Right forelimb (tissue), 1 donor: ENCODE measurements around the gene SEC14L5.
"Not testable (repeated sequence)": the region's sequence is repeated elsewhere in the genome, so short reads cannot be mapped to it uniquely, and the experiment has no call there.

ENCODE experiments used
- DNase-seq: peaks from one replicate; pipeline ENCODE4 v3.0.0-alpha.2; 2018

Gene SEC14L5

DNA sequence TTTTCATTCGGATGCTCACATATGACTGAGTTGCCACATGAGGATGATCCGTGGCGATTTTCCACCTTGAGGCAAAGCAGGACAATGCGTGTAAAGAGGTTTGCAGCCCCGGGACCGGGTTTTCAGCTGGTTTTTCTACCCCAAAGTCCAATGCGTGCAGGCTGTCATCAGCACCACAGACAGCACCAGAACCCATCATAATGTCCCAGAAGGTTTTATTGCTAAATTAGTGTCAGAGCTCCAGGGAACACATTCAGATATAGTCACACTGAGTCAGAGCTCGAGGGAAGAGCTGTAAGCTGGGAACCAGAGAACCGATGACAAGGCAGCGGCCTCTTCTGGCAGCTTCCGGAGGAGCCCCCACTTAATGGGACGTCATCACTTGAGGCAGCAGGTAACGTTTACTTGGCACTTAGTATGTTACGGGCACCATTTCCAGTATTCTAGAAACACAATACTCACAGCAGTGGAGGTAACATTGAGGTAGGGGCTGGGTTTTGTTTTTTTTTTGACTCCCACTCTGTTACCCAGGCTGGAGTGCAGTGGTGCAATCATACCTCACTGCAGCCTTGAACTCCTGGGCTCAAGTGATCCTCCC is 84.5 kb downstream of the SEC14L5 start:
- no peak for DNase-seq

DNA sequence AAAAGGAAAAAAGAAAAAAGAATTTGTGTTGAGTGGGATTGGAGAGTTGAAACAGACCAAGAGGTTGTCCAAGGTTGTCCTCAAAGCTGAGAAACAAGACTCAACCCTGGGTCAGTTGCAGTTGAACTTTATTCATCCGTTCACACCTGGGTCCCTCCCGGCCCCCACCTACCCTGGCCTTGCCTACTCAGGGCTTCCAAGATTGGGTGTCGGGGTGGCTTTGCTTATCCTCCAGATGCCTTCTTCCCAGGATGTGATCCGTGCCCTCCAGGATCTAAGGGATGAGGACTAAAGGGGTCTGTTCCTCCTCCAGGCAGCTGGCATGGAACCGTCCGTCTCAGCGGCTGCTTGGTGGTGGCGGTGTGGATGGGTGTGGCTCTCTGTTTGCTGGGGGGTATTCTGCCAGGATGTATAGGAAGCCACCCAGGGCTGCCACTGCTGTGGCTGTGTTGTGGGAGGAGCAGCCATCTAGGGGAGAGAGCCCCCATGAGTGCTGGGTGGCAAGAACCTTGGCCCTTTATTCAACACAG is 85.9 kb downstream of the SEC14L5 start:
- DNase-seq: no peak

DNA sequence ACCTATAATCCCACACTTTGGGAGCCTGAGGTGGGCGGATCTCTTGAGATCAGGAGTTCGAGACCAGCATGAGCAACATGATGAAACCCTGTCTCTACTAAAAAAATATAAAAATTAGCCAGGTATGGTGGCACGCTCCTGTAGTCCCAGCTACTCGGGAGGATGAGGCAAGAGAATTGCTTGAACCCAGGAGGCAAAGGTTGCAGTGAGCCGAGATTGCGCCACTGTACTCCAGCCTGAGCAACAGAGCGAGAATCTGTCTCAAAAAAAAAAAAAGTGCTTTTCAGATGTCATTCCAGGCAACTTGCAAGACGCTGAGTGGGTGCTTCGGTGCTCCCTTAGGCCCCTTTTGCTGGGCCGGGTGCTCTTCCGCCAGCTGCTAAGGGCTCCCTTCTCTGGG is 86.5 kb downstream of the SEC14L5 start:
- not testable (repeated sequence) for DNase-seq

DNA sequence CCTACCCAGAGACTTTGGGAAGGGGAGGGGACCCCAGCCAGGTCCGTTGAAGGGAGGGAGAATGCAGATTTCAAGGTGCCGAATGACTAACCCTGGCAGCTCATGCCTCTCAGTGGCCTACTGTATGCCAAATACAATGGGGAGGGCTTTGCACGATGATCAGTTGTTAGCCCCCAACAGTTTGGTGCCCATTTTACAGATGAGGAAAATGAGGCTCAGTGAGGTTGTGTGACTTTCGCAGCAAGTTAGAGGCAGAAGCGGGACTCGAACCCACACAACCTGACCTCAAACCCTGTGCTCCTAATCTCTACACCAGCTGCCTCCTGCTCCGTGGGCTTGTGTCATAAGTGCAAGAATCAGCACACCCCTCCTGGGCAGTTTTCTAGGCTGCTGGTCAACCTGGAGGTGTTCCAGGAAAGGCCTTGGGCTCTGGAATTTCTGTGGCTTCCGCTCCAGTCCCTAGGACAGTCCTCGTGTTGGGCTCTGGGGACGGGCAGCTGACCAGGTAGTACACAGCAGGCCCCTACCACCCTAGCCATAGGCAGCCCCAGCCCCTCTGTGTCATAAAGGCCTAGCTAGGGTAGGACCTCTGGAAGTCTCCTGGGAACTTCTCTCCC is 87.5 kb downstream of the SEC14L5 start:
- no peak for DNase-seq

DNA sequence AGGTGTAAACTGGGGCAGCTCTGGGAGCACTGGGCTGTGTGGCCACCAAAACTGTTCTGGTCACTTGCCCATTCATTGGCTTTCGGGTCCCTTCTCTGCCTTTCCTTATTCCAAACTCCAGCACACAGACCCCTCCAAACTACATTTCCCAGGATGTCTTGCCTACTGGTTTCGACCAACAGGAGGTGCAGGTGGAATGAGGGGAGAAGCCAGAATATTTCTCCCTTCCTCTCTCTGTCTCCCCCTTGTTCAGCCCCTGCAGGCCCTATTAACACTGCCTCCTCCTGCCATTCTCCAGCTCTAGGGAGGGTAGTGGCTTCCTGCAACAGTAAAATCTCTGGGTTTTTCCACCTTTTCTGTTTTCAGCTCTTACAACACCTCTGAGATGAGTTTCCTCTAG is 88.8 kb downstream of the SEC14L5 start:
- no peak for DNase-seq

DNA sequence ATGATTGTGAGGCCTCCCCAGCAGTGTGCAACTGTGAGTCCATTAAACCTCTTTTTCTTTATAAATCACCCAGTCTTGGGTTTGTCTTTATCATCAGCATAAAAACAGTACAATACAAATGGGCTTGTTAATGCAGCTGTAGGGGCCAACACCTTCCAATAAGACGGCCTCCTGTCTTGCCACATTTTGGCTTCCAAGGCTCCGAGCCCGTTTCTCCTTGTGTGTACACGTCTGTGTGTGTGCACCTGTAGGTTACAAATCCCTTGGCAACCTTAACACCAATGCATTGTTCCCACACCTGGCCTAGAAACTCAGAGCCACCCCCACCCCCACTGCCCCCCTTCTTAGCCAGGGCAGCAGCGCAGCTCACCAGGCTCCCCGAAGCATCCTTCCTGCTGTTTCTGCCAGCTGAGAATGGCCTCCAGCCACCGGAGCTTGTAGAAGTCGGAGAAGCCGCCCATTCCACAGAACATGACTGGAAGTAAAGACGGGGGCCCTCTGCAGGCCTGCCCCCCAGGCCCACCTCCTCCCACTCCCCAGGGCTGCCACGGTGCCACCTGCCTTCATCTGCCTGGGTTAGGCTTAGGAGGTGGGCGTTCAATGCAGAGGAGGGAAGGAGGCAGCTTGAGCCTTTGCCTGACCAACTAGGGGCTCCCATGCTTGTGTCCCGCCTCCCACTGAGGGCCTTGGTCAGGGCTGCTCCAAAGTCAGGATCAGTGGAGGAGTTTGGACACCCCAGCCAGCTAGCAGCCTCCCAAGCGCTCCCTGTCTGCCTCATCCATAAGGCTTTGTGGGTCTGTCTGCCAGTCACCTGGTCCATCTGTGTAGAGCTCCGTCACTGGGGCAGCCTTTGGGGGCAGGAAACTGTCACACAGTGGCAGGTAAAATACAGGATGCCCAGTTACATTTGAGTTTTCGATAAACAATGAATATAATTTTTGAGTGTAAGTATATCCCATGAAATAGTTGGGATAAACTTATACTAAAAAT is 97.0 kb downstream of the SEC14L5 start:
- no peak for DNase-seq

DNA sequence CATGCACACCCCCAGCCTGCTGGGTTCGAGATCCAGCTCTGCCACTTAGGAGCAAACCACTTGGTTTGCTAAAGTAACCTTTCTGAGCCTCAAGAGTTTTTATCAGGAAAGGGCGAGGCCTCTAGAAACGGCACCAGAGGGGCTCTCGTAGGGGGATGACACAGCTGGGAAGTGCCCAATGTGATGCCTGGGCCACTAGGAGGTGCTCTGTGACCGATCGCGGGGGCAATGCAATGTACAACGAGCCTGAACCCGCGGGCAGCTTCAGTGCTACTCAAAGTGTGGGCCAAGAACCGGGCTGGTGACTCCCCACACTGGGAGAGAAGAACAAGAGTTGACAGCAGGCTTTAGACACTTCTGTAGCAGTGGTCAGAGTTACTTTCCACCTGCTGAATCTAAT is 98.2 kb downstream of the SEC14L5 start:
- no peak for DNase-seq

DNA sequence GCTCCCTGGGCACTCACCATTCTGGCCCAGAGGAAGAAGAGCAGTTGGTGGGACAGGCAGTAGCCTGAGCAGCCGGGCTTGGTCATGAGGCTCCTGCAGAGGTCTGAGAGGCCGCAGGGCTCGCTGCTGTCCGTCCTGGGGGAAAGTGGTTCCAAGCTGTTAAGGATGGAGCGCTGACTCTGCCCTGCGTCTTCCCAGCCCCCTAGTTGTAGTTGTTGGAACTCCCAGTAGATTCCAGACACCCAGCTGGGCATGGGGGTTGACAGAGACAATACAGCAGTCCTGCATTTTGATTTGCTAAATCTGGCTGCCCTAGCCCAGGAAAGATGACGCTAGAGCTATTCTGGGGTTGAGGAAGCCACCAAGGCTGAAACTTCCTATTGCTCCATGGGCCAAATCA is 100.3 kb downstream of the SEC14L5 start:
- no peak for DNase-seq

DNA sequence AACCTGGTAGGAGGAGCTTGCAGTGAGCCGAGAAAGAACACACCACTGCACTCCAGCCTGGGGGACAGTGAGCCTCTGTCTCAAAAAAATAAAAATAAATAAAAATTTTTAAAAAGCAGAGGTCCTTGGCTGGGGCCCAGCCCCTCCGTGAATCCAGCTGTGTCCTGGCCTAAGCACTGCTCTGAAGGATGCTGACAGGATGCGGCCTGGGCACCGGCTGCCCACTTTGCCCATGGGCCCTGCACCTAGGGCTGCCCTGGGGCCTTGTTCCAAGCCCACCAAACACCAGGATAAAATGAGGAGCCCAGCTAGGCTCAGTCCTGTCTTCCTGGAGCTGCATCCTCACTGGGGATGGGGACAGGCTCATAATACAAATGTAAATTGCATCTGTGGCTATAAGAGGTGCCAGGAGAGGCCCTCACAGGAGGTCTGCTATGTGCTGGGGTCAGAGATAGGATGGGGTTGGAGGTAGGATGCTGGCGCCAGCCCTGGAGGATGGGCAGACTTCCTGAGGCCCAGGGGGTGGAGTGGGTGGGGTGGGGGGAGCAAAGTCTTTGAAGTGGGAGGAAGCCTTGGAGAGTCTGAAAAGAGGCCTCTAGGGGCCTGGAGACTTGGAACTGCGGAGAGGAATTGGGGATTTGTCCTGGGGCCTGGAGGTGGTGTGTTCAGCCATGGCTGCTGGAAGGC is 101.4 kb downstream of the SEC14L5 start:
- no peak for DNase-seq

DNA sequence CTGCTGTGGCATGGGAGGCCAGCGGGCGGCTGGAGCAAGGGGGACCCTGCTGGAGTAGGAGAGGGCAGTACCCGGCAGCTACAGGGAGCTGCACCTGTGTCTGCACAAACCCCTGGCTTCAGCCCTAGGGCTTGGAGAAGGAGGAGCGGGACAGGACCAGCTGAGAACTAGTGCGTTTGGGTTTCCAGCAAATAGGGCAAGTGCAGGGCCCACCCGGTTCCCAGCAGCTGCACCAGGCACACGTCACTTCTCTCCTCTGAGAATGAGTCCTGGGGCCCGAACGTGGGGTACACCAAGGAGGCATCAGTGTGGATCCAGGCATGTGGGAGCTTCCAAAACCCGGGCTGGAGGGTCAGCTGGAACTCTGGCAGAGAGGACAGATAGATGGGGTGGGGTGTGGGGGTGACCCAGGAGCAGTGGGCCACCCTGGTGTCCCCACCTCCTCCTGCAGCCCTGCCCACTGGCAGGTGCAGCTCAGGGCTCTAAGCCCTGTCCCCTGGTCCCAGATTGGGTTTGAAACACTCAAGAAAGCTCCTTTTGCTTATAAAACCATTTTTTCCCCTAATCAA is 102.0 kb downstream of the SEC14L5 start:
- no peak for DNase-seq

DNA sequence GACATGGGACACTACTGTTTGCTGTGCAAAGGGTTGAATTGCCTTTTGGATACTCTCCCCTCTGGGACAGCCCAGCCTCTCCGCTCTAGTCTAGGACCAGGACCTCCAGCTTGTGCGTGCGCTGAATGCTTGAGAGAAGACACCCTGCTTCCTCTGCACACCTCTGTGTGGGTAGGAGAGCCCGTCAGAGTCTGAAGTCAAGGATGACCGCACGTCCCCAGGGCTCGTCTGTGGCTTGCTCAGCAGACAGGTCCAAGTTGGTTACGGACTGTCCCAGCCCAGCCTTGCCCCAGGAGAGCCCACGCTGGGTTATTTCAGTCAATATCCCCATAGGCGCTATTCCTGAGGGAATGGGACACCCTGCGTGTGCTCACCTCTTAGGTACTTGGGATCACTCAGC is 103.9 kb downstream of the SEC14L5 start:
- no peak for DNase-seq

DNA sequence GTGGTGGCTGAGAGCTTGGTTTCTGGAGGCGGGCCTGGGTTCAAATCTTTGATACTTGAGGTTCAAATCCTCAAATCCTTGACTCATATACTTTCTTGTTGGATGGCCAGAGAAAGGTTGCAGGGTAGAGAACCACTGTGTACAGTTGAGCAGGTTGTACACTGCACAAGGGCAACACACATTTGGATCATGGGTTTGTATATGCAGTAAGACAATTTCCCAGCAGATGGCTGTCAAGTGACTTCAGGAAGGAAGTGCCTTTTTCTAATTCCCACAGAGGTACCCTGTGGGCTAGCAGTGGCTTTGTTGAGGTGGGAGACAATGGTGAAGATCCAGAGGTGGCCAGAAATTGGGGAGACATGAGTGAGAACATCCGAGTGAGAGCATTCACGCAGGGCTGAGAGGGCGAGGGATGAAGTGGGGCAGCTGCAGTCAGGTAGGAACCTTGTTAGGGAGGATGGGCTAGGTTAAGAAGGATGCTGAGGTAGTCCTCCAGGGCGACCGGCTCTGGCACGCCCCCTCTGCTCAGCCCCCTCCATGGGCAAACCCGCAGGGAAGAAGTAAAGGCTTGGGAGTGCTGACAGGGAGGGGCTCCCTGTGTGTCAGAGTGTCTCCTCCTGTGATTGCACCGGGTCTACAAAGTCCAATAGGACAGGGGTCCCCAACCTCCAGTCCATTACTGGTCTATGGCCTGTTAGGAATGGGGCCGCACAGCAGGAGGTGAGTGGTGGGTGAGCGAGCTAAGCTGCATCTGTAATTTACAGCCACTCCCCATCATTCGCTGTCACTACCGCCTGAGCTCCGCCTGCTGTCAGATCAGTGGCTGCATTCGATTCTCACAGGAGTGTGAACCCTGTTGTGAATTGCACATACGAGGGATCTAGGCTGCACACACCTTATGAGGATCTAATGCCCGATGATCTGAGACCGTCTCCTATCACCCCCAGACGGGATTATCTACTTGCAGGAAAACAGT is 104.9 kb downstream of the SEC14L5 start:
- no peak for DNase-seq

DNA sequence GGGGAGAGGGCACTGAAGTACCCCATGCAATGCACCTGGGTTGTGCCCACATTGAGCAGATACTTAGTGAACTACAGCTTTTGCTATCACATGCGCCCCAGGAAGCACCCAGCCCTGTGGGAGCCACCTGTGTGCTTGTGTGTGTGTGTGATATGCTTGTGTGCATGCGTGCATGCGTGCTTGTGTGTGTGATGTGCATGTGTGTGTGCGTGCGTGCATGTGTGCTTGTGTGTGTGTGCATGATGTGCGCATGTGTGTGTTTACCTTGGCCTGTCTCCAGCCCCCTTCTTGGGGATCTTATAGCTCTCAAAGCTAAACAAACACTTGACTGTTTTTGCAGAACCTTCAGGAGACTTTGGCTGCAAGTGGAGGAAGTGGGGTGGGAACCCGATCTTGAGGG is 106.8 kb downstream of the SEC14L5 start:
- DNase-seq: no peak

DNA sequence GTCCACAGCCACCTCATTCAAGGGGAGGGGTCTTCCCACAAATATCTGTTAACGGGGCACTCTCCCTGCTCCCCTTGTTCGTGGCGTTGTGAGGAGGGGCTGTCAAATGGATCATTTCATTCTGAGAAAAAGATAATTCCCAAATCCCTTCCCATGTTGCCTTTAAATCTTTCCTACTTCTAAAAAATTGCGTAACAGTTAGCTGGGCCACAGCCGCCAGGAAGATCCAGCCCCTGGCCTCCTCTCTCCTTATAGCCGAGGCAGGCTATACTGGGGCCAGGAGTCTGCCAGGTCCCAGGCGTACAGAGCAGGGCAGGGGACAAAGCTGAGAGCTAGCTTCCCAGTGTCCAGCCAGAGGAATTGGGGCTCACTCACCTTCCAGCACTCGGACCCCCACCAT is 107.2 kb downstream of the SEC14L5 start:
- no peak for DNase-seq

DNA sequence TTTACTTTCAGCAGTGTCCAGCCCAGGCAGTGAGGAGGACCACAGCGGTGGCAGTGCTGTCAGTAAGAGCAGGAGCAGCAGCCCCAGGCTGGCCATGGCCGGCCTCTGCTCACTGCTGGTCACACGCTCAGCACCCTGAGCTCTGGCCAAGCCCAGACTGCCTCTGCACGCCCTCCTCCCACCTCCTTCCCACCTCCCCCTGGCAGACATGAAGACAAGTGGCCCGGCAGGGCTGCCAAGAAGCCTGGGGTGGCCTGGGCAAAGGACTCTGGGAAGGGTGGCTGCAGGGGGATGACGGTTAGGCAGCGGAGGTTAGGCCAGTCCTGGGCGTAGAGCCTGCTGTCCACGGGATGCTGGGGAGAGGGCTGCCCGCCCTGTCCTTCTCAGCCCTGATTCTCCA is 107.7 kb downstream of the SEC14L5 start, which contains the start of gene C16orf89:
Gene C16orf89 (minus strand): TSS at position 144 of the 400 bp plus-strand sequence. CDS start 48 bp downstream, at position 96.
- no peak for DNase-seq

DNA sequence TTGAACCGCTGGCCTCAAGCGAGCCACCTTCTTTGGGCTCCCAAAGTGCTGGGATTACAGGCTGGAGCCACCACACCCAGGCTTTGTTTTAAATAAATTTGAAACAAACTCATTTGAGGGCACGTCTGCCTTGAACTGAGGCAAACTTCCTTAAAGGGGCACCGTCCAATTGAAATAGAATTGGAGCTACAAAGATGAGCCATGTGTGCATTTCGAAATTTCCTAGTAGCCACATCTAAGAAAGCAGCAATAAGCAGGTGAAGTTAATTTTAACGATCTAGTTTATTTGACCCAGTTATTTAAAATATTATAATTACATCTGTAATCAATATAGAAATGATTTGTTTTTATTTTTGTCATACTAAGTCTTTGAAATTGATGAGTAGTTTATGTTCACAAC is 108.4 kb downstream of the SEC14L5 start:
- DNase-seq: no peak
